ENCODE measurements around the gene C15orf62. TPM values are rescaled to one million over a fixed set of nuclear protein-coding genes. Genes with fewer than 3 reads are reported as not detected.
A peak's percentile ranks its signal among the peaks of the same experiment; 100 is the strongest.

Gene C15orf62
- total and polyA plus RNA-seq, 9 donors: 0.13 to 2.2 (median 1.3) TPM

- Histone ChIP-seq H3K27ac (ENCODE audit: low read length) (no peak overlapping the region), H3K9me3 (replicated peaks; ENCODE audit: control insufficient read depth, low read depth, low read length) (no peaks in the 10 kb centered on the region), H3K36me3 (ENCODE audit: control insufficient read depth, insufficient read depth, low read length) (peaks cover 18% of the 10 kb centered on the region), H3K4me1 (ENCODE audit: control insufficient read depth, insufficient read depth, low read length) (peaks cover 2% of the 10 kb centered on the region), H3K27me3 (ENCODE audit: control insufficient read depth, insufficient read depth, low read length) (no peaks in the 10 kb centered on the region), H3K4me3 (ENCODE audit: low read length) (no peak overlapping the region)
- 80% methylated on average over 3 of the region's 3 CpGs for WGBS (ENCODE audit: insufficient coverage)
- no peak for DNase-seq
These were observed 22.6 kb downstream of the C15orf62 start for GRCh38 chr15:40792394-40792793.

- peaks cover 2% of the 10 kb centered on the region for H3K4me1 ChIP-seq (ENCODE audit: control insufficient read depth, insufficient read depth, low read length)
- DNase-seq: no peak
- 94% methylated on average over 4 of the region's 9 CpGs for WGBS (ENCODE audit: insufficient coverage)
- H3K9me3 ChIP-seq (replicated peaks; ENCODE audit: control insufficient read depth, low read depth, low read length): no peaks in the 10 kb centered on the region
- H3K27me3 ChIP-seq (ENCODE audit: control insufficient read depth, insufficient read depth, low read length): no peaks in the 10 kb centered on the region
- H3K36me3 ChIP-seq (ENCODE audit: control insufficient read depth, insufficient read depth, low read length): peaks cover 18% of the 10 kb centered on the region
- no peak overlapping the region for H3K4me3 ChIP-seq (ENCODE audit: low read length)
- no peak overlapping the region for H3K27ac ChIP-seq (ENCODE audit: low read length)
These were observed 23.6 kb downstream of the C15orf62 start for GRCh38 chr15:40793216-40793989.

GRCh38 chr15:40796041-40796440 is 26.3 kb downstream of the C15orf62 start:
- Histone ChIP-seq H3K9me3 (replicated peaks; ENCODE audit: control insufficient read depth, low read depth, low read length) (no peaks in the 10 kb centered on the region), H3K4me1 (ENCODE audit: control insufficient read depth, insufficient read depth, low read length) (no peaks in the 10 kb centered on the region), H3K27me3 (ENCODE audit: control insufficient read depth, insufficient read depth, low read length) (no peaks in the 10 kb centered on the region), H3K27ac (ENCODE audit: low read length) (no peak overlapping the region), H3K36me3 (ENCODE audit: control insufficient read depth, insufficient read depth, low read length) (peaks cover 14% of the 10 kb centered on the region), H3K4me3 (ENCODE audit: low read length) (no peak overlapping the region)
- no peak for DNase-seq
- 75% methylated on average over 1 of the region's 2 CpGs for WGBS (ENCODE audit: insufficient coverage)

DNA sequence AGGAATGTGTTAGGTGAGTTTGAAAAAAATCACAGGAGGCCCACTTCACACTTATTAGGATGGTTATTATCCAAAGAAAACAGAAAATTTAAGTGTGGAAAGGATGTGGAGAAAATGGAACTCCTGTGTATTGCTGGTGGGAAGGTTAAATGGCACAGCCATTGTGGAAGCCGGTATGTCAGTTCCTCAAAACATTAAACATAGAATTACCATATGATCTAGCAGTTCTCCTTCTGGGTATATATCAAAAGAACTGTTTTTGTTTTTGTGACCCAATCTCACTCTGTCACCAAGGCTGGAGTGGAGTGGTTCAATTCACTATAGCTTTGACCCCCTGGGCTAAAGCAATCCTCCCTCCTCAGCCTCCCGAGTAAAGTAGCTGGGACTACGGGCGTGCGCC is 26.7 kb downstream of the C15orf62 start:
- no peak overlapping the region for H3K27ac ChIP-seq (ENCODE audit: low read length)
- WGBS (ENCODE audit: insufficient coverage): no CpG with 5 or more reads among the region's 5 CpGs
- no peaks in the 10 kb centered on the region for H3K9me3 ChIP-seq (replicated peaks; ENCODE audit: control insufficient read depth, low read depth, low read length)
- H3K4me3 ChIP-seq (ENCODE audit: low read length): no peak overlapping the region
- no peaks in the 10 kb centered on the region for H3K27me3 ChIP-seq (ENCODE audit: control insufficient read depth, insufficient read depth, low read length)
- H3K4me1 ChIP-seq (ENCODE audit: control insufficient read depth, insufficient read depth, low read length): no peaks in the 10 kb centered on the region
- H3K36me3 ChIP-seq (ENCODE audit: control insufficient read depth, insufficient read depth, low read length): peaks cover 13% of the 10 kb centered on the region
- no peak for DNase-seq

- no peak for DNase-seq
- Histone ChIP-seq H3K4me1 (ENCODE audit: control insufficient read depth, insufficient read depth, low read length) (no peaks in the 10 kb centered on the region), H3K4me3 (ENCODE audit: low read length) (no peak overlapping the region), H3K36me3 (ENCODE audit: control insufficient read depth, insufficient read depth, low read length) (peaks cover 4% of the 10 kb centered on the region), H3K9me3 (replicated peaks; ENCODE audit: control insufficient read depth, low read depth, low read length) (no peaks in the 10 kb centered on the region), H3K27me3 (ENCODE audit: control insufficient read depth, insufficient read depth, low read length) (no peaks in the 10 kb centered on the region), H3K27ac (ENCODE audit: low read length) (no peak overlapping the region)
- WGBS (ENCODE audit: insufficient coverage): no CpG with 5 or more reads among the region's 3 CpGs
These were observed 29.7 kb downstream of the C15orf62 start for GRCh38 chr15:40799523-40799922.

GRCh38 chr15:40803076-40803475 is 33.3 kb downstream of the C15orf62 start:
- no peaks in the 10 kb centered on the region for H3K9me3 ChIP-seq (replicated peaks; ENCODE audit: control insufficient read depth, low read depth, low read length)
- WGBS (ENCODE audit: insufficient coverage): 100% methylated on average over 1 of the region's 2 CpGs
- H3K27ac ChIP-seq (ENCODE audit: low read length): no peak overlapping the region
- no peaks in the 10 kb centered on the region for H3K27me3 ChIP-seq (ENCODE audit: control insufficient read depth, insufficient read depth, low read length)
- H3K36me3 ChIP-seq (ENCODE audit: control insufficient read depth, insufficient read depth, low read length): peaks cover 4% of the 10 kb centered on the region
- no peak for DNase-seq
- H3K4me3 ChIP-seq (ENCODE audit: low read length): no peak overlapping the region
- peaks cover 8% of the 10 kb centered on the region for H3K4me1 ChIP-seq (ENCODE audit: control insufficient read depth, insufficient read depth, low read length)

DNA sequence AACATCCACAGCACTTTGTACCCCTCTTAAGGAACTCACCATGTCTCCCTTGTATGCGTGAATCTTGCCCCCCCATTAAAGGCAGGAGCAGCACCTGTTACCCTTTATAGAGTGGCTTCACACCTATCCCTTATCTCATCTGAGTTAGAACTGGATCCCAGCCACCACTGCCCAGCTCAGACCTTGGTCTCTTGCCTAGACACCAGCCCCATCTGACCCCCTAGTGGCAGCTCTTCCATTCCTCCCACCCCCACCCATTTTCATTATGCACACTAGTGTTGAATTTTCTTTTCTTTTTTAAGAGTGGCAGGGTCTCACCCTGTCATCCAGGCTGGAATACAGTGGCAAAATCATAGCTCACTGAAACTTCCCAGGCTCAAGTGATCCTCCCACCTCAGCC is 33.9 kb downstream of the C15orf62 start:
- Histone ChIP-seq H3K36me3 (ENCODE audit: control insufficient read depth, insufficient read depth, low read length) (peaks cover 4% of the 10 kb centered on the region), H3K4me3 (ENCODE audit: low read length) (no peak overlapping the region), H3K9me3 (replicated peaks; ENCODE audit: control insufficient read depth, low read depth, low read length) (no peaks in the 10 kb centered on the region), H3K4me1 (ENCODE audit: control insufficient read depth, insufficient read depth, low read length) (peaks cover 11% of the 10 kb centered on the region), H3K27me3 (ENCODE audit: control insufficient read depth, insufficient read depth, low read length) (no peaks in the 10 kb centered on the region), H3K27ac (ENCODE audit: low read length) (no peak overlapping the region)
- DNase-seq: no peak
- 86% methylated on average over 1 of the region's 1 CpG for WGBS (ENCODE audit: insufficient coverage)

GRCh38 chr15:40806672-40807027 is 36.9 kb downstream of the C15orf62 start:
- DNase-seq: no peak
- 0% methylated on average over 2 of the region's 2 CpGs for WGBS (ENCODE audit: insufficient coverage)
- Histone ChIP-seq H3K36me3 (ENCODE audit: control insufficient read depth, insufficient read depth, low read length) (peaks cover 23% of the 10 kb centered on the region), H3K27me3 (ENCODE audit: control insufficient read depth, insufficient read depth, low read length) (no peaks in the 10 kb centered on the region), H3K4me3 (ENCODE audit: low read length) (peak overlapping the region; percentile 92), H3K9me3 (replicated peaks; ENCODE audit: control insufficient read depth, low read depth, low read length) (no peaks in the 10 kb centered on the region), H3K27ac (ENCODE audit: low read length) (peak overlapping the region; percentile 97), H3K4me1 (ENCODE audit: control insufficient read depth, insufficient read depth, low read length) (peaks cover 11% of the 10 kb centered on the region)

DNA sequence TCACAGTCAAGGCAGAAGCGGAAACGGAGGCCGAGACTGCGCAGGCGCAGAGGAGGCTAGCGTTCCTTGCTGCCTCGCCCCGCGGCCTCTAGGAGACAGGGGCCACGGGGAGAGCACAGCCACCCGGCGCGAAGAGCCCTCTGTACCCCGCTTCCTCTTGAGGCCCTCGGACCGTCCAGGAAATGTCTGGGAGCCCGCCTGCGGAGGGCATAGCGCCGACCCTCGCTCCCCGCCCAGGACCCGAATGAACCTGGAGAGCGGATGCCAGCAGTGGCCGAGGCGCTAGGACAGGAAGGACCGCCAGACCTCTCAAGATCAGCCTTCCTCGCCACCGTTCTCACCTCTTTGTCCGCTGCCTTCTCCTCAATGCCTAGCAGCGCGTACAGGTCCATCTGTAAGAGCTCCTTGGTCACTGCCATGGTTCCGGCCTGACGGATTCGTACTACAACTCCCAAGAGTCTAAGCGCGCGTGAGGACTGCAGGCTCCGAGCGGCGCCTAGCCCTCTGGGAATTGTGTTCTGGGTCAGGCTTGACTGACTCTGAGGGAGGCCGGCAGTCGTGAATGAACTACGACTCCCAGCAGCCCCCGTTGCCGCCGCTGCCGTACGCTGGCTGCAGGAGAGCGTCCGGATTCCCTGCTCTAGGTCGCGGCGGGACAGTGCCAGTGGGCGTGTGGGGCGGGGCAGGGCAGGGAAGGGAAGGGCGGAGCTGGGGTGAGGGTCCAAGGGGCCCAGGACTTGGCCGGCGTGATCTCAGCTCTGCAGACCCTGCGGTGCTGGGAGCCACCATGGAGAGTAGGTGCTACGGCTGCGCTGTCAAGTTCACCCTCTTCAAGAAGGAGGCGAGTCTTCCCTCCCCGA is 37.5 kb downstream of the C15orf62 start, which contains the start of the genes DNAJC17 and ZFYVE19:
TSS of gene DNAJC17 (minus strand) at position 446 of the 860 bp plus-strand sequence. CDS start at position 419, 27 bp downstream.
TSS of gene ZFYVE19 (plus strand) at position 62 of the 860 bp plus-strand sequence. CDS start at position 563, 501 bp downstream.
- peaks cover 11% of the 10 kb centered on the region for H3K4me1 ChIP-seq (ENCODE audit: control insufficient read depth, insufficient read depth, low read length)
- WGBS (ENCODE audit: insufficient coverage): under 1% methylated on average over 64 of the region's 64 CpGs
- H3K36me3 ChIP-seq (ENCODE audit: control insufficient read depth, insufficient read depth, low read length): peaks cover 26% of the 10 kb centered on the region
- H3K27me3 ChIP-seq (ENCODE audit: control insufficient read depth, insufficient read depth, low read length): no peaks in the 10 kb centered on the region
- peak within 1 kb of the TSS; percentile 92 for H3K4me3 ChIP-seq (ENCODE audit: low read length)
- no peaks in the 10 kb centered on the region for H3K9me3 ChIP-seq (replicated peaks; ENCODE audit: control insufficient read depth, low read depth, low read length)
- peak within 1 kb of the TSS; percentile 97 for H3K27ac ChIP-seq (ENCODE audit: low read length)
- peak; percentile 100 for DNase-seq

DNA sequence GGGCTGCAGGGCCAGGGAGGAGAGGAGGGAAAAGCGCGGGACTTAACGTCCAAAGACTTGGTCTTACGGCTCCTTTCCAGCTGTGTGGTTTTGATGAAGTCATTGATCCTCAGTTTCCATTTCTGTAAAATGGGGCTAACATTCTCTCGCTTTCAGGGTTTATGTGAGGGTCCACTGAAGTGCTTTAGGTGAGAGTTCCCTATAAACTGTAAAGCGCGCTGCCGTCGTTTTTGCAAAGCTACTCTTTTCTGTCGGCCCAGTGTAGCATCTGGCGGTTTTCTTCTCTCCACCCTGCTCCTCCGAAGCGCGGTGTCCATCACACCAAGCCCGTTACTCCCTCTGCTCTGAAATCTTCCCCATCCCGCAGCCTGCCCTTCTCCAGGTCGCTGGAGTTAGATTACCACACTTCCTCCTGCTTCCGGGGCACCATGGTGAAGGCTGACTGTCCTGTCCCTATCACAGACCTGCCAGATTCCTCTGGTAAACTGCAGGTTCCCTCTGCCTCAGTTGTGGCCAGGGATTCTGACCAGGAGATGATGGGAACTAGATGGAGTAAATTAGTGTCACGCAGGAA is 38.2 kb downstream of the C15orf62 start:
- no peaks in the 10 kb centered on the region for H3K27me3 ChIP-seq (ENCODE audit: control insufficient read depth, insufficient read depth, low read length)
- peak overlapping the region; percentile 92 for H3K4me3 ChIP-seq (ENCODE audit: low read length)
- H3K27ac ChIP-seq (ENCODE audit: low read length): peak overlapping the region; percentile 60
- H3K4me1 ChIP-seq (ENCODE audit: control insufficient read depth, insufficient read depth, low read length): peaks cover 11% of the 10 kb centered on the region
- WGBS (ENCODE audit: insufficient coverage): 33% methylated on average over 13 of the region's 19 CpGs
- no peak for DNase-seq
- peaks cover 30% of the 10 kb centered on the region for H3K36me3 ChIP-seq (ENCODE audit: control insufficient read depth, insufficient read depth, low read length)
- no peaks in the 10 kb centered on the region for H3K9me3 ChIP-seq (replicated peaks; ENCODE audit: control insufficient read depth, low read depth, low read length)
